G401.6 (cell line): ENCODE measurements around the gene PPFIBP1.
"Not testable (repeated sequence)": the region's sequence is repeated elsewhere in the genome, so short reads cannot be mapped to it uniquely, and the experiment has no call there.

Experiments
- FAIRE-seq: peaks from 2 replicates; lab custom pipeline; 2012; peaks lifted over from hg19 to GRCh38; lab: Jason Lieb, UNC

Gene PPFIBP1

DNA sequence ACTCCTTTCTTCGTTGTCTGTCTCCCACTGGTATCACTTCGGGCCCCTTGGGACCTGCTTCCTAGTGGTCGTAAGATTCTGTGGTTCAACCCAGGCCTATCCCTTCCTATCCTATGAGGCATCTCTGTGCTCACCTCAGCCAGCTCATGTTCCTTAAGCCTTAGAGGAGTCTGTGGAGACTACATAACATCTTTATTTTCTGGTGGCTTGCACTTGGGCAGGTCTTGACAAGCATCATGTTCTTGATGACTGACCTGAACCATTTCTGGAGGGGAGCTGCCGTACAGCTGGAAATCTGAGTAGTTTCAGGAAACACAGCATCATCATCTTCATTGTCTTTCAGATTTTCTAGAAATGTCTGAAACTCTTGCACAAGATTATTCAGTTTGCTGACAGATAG is 69.3 kb downstream of the PPFIBP1 start:
- FAIRE-seq = no peak

DNA sequence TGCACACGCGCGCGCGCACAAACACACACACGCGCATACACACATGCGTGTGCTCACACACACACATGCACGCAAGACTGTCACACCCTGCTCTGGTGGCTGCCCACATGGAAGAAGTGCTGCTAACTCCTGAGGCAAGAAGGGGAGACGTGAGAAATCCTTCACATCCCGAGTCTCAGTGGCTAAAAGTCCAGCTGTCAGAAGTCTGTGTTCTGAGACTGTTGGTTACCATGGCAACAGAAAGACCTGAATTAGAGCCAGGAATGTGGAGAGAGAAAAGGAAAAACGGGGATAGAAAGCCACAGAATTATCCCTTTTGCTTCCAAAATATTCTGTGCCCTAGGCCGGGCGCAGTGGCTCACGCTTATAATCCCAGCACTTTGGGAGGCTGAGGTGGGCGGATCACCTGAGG is 71.2 kb downstream of the PPFIBP1 start:
- FAIRE-seq = no peak

DNA sequence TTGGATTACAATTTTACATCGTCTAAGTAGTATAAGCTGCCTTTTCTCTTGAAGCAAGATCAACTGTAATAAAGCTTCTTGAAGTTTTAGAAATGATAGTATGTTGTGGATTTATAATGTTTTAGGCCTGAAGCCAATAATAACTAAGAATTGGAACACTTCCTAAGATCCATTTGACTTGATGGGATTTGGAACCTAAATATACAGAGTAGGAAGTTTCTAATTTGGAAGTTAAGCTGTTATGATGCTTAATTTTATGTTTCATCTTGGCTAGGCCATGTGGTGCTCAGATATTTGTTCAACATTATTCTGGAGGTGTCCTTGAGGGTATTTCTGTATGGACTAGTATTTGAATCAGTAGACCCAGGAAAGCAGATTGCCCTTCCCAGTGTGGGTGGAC is 74.9 kb downstream of the PPFIBP1 start:
- not testable (repeated sequence) for FAIRE-seq

DNA sequence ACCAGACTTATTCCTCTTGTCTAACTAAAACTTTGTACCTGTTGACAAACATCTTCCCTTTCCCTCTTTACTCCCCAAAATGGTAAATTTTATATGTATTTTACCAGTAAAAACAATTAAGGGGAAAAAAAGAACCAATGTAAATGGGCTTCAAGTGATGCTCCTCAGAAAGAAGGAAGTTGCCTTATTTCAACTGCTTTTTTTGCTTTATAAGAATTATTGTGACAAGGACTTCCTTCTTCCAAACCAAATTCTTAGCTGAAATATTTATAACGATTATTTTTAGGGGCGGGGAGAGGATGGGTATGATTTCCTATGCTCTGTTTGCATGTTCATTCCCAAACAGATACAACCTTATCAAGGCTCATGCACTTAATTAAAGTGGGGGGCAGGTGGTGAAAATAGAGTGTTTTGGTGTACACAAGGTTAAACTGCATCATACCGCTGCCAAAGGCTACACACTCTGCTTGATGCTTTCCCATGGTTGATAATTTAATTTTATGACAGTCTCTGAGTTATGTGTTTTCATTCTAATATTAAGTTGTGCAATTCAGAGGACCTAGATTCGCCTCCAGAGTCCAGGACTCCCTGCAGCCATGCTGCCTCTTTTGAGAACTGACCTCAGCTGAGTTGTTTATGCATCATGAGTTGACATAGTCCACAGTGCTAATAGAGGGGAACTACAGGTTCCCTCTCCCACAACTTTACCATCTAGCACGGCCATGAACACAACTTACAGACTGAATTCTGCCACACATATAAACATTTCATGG is 77.2 kb downstream of the PPFIBP1 start:
- not testable (repeated sequence) for FAIRE-seq

DNA sequence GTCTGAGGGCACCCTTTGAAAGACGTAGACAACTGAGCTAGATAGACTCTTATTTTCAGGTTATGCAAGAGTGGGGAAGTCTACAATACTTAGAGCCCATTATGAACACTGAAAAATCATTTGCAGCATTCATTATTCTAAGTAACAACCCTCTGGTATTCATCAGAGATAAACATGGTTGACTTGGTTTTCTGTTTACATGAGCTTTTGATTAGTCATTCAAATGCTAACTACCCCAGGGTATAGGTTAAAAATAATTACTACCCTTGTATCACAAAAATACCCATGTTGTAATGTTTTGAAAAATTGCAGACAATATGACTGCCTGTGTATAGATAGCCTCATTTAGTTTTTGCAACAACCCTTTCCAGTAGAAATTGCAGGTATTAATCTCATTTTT is 78.5 kb downstream of the PPFIBP1 start:
- FAIRE-seq = no peak

DNA sequence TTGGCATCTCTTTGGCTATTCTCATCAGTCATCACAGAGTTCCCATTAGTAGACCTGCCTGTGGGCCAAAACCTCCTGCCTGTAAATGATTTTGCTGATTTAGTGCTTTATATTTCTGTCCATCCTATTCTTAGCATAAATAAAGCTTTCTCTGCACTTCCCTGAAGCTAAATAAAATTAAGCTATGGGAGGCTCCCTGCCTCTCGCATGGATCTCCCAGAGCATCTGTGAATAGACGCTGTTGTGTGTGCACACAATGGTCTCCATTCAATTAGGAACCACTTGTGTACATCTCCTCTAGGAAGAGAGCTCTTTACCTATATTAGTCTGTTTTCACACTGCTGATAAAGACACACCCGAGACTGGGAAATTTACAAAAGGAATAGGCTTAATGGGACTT is 80.4 kb downstream of the PPFIBP1 start:
- no peak for FAIRE-seq

DNA sequence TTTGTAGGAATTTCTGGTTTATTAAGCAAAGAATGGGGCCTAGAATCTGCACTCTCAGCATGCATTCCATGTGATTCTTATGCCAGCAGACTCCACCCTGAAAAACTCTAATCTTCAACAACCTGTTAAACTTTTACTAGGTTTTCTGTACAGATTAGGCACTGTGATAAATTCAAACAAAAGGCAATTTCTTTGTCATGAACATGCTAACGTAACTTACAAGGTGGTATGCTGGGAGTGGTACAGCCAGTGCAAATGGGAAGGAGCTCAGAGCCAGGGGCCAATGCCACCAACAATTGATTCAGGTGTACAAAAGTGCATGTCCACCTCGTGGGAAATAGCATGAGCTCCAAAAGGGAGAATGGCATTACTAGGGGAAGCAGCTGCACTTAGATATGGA is 83.0 kb downstream of the PPFIBP1 start:
- FAIRE-seq = no peak

DNA sequence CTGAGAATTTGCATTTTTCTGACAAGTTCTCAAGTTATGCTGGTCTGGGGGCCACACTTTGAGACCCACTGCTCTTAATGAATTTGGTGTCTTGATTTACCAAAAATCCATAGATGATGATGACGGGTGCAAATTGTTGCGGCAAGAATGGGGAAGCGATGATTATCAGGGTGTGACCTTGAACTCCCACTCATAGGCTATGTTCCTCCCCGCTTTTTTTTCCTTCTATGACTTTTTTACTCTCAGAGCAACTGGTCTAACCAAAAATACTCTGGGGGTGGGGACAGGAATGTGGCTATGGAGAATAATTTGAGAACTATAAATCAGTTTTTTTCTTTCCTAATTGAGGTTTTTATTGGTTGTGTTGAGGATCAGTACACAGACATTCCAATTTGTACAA is 83.6 kb downstream of the PPFIBP1 start:
- no peak for FAIRE-seq

DNA sequence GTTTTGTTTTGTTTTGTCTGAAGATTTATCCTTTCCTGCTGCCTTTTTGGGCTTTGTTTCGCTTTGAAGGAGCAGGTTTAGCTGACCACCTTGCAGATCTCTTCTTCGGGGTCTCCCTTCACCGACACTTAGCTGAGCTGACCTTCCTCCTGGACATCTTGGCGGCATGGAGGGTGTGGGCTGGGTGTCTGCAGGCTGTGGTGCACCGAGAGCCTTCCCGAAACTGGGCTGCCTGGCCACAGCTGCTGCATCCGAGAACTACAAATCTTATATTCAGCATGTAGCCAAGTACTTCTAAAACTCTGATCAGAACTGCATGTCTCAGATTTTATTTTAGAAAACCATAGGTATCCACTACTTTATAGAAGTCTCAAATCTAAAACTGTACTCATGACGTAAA is 84.9 kb downstream of the PPFIBP1 start:
- no peak for FAIRE-seq

DNA sequence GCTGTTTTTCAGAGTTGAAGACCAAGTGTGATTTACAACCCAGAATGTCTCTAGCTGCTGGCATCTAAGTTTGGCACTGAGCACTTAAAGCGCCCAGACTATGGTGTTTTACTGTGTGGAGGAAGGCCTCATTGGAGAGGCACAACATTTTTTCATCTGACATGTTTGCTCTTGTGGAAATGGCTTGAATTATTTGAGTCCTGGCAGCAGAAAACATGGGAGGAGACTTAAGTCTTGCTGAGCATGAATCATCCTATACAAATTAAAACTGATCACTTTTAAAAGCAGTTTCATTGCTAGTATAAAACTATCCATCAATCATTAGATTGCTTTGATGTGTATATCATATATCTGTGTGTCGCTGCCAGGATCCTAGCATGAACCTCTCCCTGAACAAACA is 86.4 kb downstream of the PPFIBP1 start:
- FAIRE-seq = no peak

DNA sequence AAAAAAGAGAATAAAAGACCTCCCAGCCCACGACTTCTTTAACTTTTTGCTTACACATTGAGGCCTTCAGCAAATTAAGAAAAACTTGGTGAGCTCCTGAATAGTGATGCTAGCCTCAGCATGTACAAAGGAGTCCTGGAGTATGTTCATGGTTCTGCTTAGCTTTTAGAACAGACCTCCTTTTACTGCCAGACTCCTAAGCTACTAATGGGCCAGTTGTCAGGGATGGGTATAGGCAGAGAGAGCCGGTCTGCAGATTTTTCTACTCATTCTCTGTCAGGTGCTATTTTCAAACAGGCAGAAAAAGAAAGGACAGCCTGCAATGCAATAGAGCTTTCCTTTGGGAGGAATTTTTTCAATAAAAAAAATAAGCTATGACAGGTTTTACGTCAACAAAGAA is 90.4 kb downstream of the PPFIBP1 start:
- FAIRE-seq = no peak

DNA sequence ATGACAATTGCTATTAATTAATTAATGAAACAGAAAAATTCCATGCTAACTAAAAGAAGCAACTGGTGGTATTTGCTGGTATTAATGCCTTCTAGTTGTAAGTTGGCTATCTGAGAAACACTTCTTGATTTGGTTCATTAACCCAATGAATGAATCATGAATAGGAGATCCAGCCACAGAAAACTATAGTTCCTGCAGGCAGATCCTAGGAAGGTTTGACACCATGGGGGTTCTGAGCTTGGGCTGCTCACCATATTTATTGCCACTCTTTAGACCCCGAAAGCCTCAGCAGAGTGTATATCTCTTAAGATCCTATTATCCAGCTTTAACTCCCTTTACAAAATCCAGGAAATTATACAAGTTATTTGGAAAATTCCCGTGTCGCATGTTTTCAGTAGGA is 90.9 kb downstream of the PPFIBP1 start:
- no peak for FAIRE-seq

DNA sequence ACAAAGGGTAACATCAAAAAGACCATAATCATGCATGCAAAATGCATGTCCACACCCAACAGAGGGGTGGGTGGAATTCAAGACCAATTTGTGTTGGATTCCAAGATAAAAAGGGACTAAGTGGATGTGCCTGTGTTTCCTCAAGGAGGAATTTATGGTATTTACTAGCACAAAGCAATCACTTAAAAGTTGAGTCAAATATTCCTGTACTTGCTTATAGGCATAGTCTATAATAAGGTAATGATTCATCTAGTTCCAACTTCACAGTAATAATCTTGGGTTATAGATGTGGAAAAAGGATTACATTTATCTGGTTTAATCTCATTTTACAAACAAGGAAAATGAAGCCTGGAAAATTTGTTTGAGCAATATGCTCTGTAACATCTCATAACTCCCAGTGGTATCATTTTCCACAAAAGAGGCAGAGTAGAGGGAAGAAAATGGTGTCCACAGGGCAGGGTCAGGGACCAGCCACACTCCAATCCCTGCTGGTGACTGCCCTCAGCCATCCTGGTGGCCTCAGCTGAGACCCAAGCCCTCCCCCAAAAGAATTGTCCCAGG is 91.4 kb downstream of the PPFIBP1 start:
- no peak for FAIRE-seq

DNA sequence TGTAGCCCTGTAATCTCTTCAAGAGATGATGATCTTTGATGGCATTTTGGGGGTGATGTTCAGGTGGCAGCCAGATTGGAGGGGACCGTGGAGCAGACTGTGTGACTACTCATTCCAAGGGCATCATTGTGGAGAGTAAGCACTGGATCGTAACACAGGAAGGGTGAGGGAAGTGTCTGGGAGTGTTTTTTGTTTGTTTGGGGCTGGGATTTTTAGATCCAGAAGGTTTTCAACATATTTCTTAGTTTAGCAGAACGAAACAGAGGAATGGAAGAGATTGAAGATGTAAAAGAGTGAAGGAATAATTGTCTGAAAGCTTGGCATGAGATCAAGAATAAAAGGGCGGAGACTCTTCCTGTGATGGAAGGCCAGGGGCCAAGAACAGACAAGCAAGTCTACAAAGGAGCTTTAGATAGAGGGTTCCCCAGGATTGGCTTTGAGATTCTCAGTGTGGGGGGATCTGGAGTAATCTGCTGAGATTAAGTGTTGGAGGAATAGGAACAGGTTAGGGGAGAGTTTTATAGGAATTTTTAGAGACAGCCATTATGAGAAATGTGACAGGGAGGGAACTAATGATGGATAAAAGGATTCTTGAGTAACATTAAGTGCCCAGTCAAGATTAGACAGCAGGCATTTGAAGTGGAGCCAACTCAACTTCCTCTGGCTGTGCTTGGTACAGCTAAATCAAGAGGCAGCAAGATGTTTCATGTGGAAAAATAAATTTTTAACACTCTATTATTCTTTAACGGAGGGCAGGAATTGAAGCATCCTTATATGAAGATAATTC is 92.5 kb downstream of the PPFIBP1 start:
- no peak for FAIRE-seq

DNA sequence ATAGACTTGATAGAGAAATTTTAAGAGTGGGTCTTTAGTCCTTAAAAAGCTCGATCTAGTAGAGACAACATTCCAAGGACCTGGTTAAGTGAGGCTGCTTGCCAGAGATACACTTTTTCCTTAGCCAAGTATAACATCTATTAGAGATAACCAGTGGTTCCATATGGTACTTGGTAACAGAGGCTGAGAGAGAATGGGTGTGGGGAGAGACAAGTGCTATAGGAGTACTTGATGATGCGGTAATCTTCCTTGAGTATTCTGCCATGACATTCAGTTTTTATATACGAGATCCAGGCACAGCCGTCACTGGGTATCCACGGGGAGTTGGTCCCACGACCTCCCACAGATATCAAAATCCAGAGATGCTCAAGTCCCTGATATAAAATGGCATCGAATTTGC is 94.8 kb downstream of the PPFIBP1 start:
- no peak for FAIRE-seq

DNA sequence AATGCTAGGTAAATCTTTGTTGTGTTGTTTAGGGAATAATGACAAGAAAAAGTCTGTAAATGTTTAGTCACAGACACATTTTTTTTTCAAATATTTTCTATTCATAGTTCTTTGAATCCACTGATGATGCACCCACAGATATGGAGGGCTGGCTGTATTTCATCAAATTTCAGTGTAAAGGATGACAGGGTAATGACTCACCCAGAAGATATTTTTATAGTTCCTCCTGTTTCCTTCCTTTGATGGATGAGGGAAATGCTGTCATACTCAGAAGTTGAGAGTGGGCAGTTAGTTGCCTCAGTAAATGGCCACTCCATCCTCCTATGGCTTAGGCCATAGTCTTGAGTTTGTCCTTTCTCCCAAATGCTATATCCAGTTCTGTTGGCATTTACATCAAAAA is 95.3 kb downstream of the PPFIBP1 start:
- FAIRE-seq = no peak

DNA sequence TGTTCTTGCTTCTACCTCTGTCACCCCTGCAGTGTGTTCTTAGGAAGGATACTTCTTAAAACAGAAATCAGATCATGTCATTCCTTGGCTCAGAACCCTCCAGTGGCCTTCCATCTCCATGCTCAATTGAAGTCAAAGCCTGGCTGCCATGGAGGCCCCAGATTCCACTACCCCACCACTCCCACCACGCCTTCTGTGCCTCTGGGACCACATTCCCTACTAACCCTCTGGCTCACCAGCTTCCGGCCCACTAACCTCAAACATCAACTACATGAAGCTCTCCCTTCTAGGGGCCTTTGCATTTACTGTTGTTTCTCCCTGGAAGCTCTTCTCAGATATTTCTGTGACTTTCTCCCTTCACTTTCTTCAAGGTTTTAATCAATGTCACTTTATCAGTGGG is 96.1 kb downstream of the PPFIBP1 start:
- no peak for FAIRE-seq

DNA sequence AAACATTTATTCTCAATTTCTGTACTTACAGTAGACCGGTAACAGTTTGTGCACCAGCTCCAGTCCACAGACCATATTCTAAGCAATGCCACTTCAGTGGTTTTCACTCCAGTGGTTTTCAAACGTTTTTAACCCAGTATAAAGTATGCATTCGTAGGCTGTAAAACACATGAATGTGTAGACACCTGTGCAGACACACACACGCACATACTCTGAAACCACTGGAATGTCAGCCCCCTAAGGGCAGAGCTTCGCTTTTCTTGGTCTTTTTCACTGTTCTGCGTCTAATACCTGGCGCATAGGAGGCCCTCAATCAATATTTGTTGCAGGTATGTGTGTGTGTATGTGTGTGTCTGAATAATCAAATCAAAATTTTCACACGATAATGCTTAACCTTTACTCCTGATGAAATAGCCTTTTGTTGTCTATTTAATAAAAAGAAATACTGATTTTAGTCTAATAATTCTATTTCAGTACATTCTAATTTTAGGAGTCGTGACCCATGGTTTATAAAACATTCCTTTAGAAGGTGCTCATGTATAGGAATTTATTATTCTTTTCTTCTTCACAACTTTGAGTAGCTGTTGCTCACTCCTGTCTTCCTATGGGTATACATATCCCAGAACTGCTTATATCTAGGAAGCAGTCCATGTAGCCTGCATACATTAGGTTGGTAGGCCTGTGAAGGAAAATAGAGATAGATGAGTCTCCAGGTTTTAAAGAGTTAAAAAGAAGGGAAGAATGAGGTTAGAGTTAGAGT is 98.6 kb downstream of the PPFIBP1 start:
- no peak for FAIRE-seq

DNA sequence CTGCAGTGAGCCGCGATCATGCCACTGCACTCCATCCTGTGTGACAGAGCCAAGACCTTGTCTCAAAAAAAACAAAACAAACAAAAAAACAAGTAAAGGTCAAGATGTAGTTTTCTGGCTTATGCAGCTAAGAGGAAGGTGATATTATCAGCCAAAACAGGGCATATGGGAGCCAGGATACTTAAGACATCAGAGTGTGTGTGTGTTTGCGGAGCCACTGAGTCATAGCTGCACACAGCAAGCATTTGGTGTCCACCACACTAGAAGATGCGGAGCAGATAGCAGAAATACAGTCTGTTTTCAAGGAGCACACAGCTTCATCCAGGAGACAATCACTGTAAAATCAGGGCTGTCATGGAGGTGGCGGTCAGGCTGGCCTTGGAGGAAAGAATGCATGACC is 99.6 kb downstream of the PPFIBP1 start:
- no peak for FAIRE-seq

DNA sequence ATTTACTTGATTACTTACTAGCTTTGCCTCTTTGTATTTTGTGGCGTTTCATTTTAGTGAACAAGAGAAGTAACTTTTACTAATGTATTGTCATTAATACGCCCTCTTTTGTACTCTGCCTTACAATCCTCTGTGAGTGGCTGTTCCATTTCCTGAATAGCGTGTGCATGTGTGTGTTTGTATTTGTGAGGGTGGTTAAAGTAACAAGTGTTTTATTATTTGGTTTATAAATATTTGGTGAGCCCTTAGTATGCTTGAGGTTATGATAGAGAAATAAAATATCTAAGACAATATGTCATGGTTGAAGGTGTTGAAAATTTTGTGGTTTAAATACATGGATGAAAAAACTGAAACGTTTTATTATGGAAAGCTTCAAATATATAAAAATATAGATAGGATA is 100.6 kb downstream of the PPFIBP1 start:
- no peak for FAIRE-seq

DNA sequence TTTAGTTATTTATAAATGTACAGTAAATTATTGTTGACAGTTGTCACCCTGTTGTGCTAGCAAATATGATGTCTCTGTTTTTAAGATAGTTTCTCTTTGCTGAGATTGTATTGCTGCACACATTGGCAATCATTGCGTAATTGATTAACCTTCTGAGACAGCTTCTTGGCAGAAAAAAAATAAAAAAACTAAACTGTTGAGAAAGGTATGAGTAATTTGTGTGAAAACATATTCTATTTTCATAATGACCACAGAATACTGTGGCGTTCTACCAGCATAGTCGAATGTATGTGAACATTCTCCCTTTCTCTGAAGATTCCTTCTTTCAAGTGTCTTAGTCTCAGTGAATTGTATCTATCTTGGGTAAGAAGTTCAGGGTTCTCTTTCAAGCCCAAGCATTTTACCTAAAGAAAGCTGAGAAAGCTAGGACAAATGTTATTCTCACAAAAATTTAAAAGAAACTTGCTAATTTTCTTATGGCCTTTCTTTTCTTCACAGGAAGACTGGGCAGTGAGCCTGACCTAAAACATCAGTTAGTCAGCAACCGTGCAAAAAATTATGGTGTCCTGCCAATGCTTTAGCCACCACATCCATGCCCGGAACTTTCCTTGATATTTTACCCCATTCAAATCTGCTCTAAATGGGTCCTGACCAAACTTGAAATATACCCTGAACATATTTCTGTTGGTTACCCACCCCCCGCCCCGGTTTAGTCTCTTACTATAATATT is 103.3 kb downstream of the PPFIBP1 start:
- no peak for FAIRE-seq

DNA sequence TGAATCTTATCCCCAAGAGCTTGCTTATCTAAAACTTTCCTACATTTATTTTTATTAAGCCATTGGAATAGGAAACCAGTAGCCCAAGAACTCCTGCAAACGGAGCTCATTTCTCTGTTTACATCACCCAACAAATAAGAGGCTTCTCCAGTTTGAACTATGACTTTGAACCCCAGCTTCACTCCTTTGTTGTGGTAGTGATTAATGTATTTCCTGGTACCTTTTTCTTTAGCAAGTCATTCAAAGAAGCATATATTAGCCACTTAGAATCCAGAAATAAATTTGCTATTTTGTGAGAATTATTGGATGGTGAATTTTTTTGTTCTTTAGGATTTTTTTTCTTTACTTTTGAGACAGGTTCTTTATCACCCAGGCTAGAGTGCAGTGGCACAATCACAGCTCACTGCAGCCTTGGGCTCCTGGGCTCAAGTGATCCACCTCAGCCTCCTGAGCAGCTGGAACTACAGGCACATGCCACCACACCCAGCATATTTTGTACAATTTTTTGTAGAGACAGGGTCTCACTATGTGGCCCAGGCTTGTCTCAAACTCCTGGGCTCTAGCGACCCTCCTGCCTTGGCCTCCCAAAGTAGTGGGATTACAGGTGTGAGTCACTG is 104.0 kb downstream of the PPFIBP1 start:
- FAIRE-seq = not testable (repeated sequence)
